ENCODE data around the gene AXDND1.
"Not testable (repeated sequence)": the region's sequence is repeated elsewhere in the genome, so short reads cannot be mapped to it uniquely, and the experiment has no call there.

DNA sequence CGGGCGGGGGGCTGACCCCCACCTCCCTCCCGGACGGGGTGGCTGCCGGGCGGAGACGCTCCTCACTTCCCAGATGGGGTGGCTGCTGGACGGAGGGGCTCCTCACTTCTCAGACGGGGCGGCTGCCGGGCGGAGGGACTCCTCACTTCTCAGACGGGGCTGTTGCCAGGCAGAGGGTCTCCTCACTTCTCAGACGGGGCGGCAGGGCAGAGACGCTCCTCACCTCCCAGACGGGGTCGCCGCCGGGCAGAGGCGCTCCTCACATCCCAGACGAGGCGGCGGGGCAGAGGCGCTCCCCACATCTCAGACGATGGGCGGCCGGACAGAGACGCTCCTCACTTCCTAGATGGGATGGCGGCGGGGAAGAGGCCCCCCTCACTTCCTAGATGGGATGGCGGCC lies 52.9 kb downstream of the AXDND1 start:
- TF ChIP-seq CTCF, EP300, POLR2AphosphoS5, POLR2A (IDR thresholded peaks at IDR 0.05): not testable (repeated sequence)

Measured in stomach (tissue), 4 donors.